B cell (primary cell): ENCODE data around the gene CTCFL.

Experiments used
- CTCF ChIP-seq: fragments of 200-600 bp; IDR thresholded peaks from one replicate; pipeline ENCODE4 v1.8.0; 2022; ENCODE audit warnings: antibody characterized with exemption, mild to moderate bottlenecking
- EZH2 ChIP-seq: IDR thresholded peaks from 2 replicates; pipeline ENCODE4 v1.6.1; 2012; ENCODE audit warnings: borderline replicate concordance, low read depth, mild to moderate bottlenecking, moderate library complexity, low read length; ENCODE audit not compliant: insufficient read depth, poor library complexity, severe bottlenecking

DNA sequence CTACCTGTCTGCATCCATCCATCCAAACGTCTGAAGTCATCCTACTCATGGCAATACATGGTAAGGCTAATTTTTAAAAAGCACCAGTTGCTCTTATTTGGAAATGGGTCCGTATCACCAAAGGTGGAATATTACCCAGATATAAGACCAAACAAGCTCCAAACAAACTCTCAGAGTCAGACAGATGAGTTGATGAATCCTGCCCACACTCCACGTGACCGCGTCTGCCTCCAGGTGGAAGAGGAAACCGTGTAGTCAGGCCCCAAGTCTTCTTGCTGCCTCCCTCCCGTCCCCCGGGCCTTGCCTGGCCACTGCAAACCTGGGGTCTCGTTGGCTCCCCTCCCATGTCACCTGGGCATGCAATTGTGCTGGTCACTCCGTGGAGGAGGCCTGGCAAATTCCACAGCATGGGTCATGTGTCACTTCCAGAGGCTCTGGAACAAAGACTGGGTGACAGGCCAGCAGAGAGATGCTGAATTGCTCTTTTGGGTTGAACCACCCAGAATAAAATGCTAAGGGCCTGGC is 31.8 kb downstream of the CTCFL start:
- TF ChIP-seq CTCF: no peak
- no peak for TF ChIP-seq EZH2
